DOHH2 (cell line): ENCODE measurements around the gene PLA2G3.

Source experiments
- H3F3A ChIP-seq: fragments of 200-600 bp; sonication (generic), shearing (Covaris generic); 2 replicates; pipeline ENCODE4 v1.6.0; 2016; ENCODE audit warnings: antibody characterized with exemption, mild to moderate bottlenecking; ENCODE audit not compliant: control insufficient read depth, insufficient read depth
- H3K27ac ChIP-seq: fragments of 200-600 bp; sonication (generic); 2 replicates; pipeline ENCODE4 v1.5.1; 2014; ENCODE audit warnings: low read depth, mild to moderate bottlenecking, low read length, moderate library complexity
- H3K27me3 ChIP-seq: fragments of 200-600 bp; sonication (generic); 2 replicates; pipeline ENCODE4 v1.6.1; 2014; ENCODE audit warnings: mild to moderate bottlenecking, low read length, mixed read lengths; ENCODE audit not compliant: control insufficient read depth
- H3K36me3 ChIP-seq: fragments of 200-600 bp; sonication (generic); 2 replicates; pipeline ENCODE4 v1.6.1; 2014; ENCODE audit warnings: mild to moderate bottlenecking, low read length, moderate library complexity, mixed read lengths; ENCODE audit not compliant: control insufficient read depth
- H3K4me1 ChIP-seq: fragments of 200-600 bp; sonication (generic); 2 replicates; pipeline ENCODE4 v1.6.1; 2014; ENCODE audit warnings: mild to moderate bottlenecking, low read length, mixed read lengths; ENCODE audit not compliant: control insufficient read depth
- H3K4me2 ChIP-seq: fragments of 200-600 bp; sonication (generic); 2 replicates; pipeline ENCODE4 v1.6.0; 2014; ENCODE audit warnings: mild to moderate bottlenecking, low read length, moderate library complexity
- H3K4me3 ChIP-seq: fragments of 200-600 bp; sonication (generic); 2 replicates; pipeline ENCODE4 v1.5.1; 2014; ENCODE audit warnings: mild to moderate bottlenecking, low read length, mixed read lengths
- H3K79me2 ChIP-seq: fragments of 200-600 bp; sonication (generic); 2 replicates; pipeline ENCODE4 v1.6.1; 2014; ENCODE audit warnings: mild to moderate bottlenecking, low read length, mixed read lengths; ENCODE audit not compliant: control insufficient read depth
- H3K9me2 ChIP-seq: fragments of 200-600 bp; sonication (generic); replicated peaks from 2 replicates; pipeline ENCODE4 v1.6.1; 2014; ENCODE audit warnings: mild to moderate bottlenecking, low read length, mixed read lengths; ENCODE audit not compliant: control insufficient read depth
- H3K9me3 ChIP-seq: fragments of 200-600 bp; sonication (generic); 2 replicates; pipeline ENCODE4 v1.6.1; 2014; ENCODE audit warnings: antibody characterized with exemption, low read length, mixed read lengths; ENCODE audit not compliant: control insufficient read depth, insufficient read depth
- H4K20me1 ChIP-seq: fragments of 200-600 bp; sonication (generic); 2 replicates; pipeline ENCODE4 v1.6.0; 2014; ENCODE audit warnings: low read depth, mild to moderate bottlenecking, antibody characterized with exemption, low read length, moderate library complexity; ENCODE audit not compliant: control insufficient read depth, insufficient read depth
- CTCF ChIP-seq: fragments of 200-600 bp; sonication (generic); IDR thresholded peaks from one replicate; pipeline ENCODE4 v1.5.1; 2014; ENCODE audit warnings: antibody characterized with exemption, mild to moderate bottlenecking, low read depth, low read length; ENCODE audit not compliant: poor library complexity, severe bottlenecking
- EZH2phosphoT487 ChIP-seq: fragments of 200-600 bp; sonication (generic); IDR thresholded peaks from 2 replicates; pipeline ENCODE4 v1.6.1; 2017; ENCODE audit warnings: borderline replicate concordance, mild to moderate bottlenecking, antibody characterized with exemption, low read length, moderate library complexity, mixed read lengths

Gene PLA2G3

GRCh38 chr22:31103111-31103510 lies 37.2 kb downstream of the PLA2G3 start:
- no peak overlapping the region for H3K27ac ChIP-seq
- 0 out of 2 replicates have a peak, but pooled peaks cover 5% of the 10 kb centered on the region for H3K27me3 ChIP-seq
- no peaks in the 10 kb centered on the region for H3K36me3 ChIP-seq
- H4K20me1 ChIP-seq, result no peaks in the 10 kb centered on the region
- H3K4me1 ChIP-seq, result peaks cover 11% of the 10 kb centered on the region
- no peaks in the 10 kb centered on the region for H3F3A ChIP-seq
- no peak overlapping the region for H3K4me3 ChIP-seq
- H3K9me3 ChIP-seq, result no peaks in the 10 kb centered on the region
- no peak overlapping the region for H3K4me2 ChIP-seq
- TF ChIP-seq EZH2phosphoT487 (no peak), CTCF (no peak)
- H3K79me2 ChIP-seq, result no peaks in the 10 kb centered on the region
- H3K9me2 ChIP-seq, result no peaks in the 10 kb centered on the region

GRCh38 chr22:31102441-31103081 lies 37.7 kb downstream of the PLA2G3 start:
- H3K4me3 ChIP-seq, result no peak overlapping the region
- H3K9me2 ChIP-seq, result no peaks in the 10 kb centered on the region
- no peaks in the 10 kb centered on the region for H3K36me3 ChIP-seq
- no peaks in the 10 kb centered on the region for H4K20me1 ChIP-seq
- no peak for TF ChIP-seq CTCF
- no peak for TF ChIP-seq EZH2phosphoT487
- no peaks in the 10 kb centered on the region for H3K79me2 ChIP-seq
- no peaks in the 10 kb centered on the region for H3K9me3 ChIP-seq
- 0 out of 2 replicates have a peak, but pooled peaks cover 5% of the 10 kb centered on the region for H3K27me3 ChIP-seq
- no peak overlapping the region for H3K4me2 ChIP-seq
- no peak overlapping the region for H3K27ac ChIP-seq
- no peaks in the 10 kb centered on the region for H3F3A ChIP-seq
- peaks cover 7% of the 10 kb centered on the region for H3K4me1 ChIP-seq

- H3F3A ChIP-seq, result no peaks in the 10 kb centered on the region
- no peaks in the 10 kb centered on the region for H3K9me3 ChIP-seq
- no peaks in the 10 kb centered on the region for H3K9me2 ChIP-seq
- H3K79me2 ChIP-seq, result no peaks in the 10 kb centered on the region
- no peak overlapping the region for H3K4me2 ChIP-seq
- no peaks in the 10 kb centered on the region for H3K27me3 ChIP-seq
- TF ChIP-seq EZH2phosphoT487, result no peak
- TF ChIP-seq CTCF, result no peak
- H3K4me1 ChIP-seq, result no peaks in the 10 kb centered on the region
- no peak overlapping the region for H3K4me3 ChIP-seq
- no peaks in the 10 kb centered on the region for H4K20me1 ChIP-seq
- H3K27ac ChIP-seq, result no peak overlapping the region
- H3K36me3 ChIP-seq, result no peaks in the 10 kb centered on the region
Observed at GRCh38 chr22:31100762-31101525, 39.4 kb downstream of the PLA2G3 start.
